OCI-LY1 (cell line): ENCODE data around the gene CNTN1.

ENCODE experiments used
- CTCF ChIP-seq: fragments of 200-600 bp; sonication (generic), shearing (Covaris generic); IDR thresholded peaks from 2 replicates; pipeline ENCODE4 v1.5.1; 2017; ENCODE audit warnings: mild to moderate bottlenecking, antibody characterized with exemption, low read length, moderate library complexity, mixed read lengths
- EZH2 ChIP-seq: fragments of 200-600 bp; sonication (generic), shearing (Covaris generic); IDR thresholded peaks from 2 replicates; pipeline ENCODE4 v1.8.0; 2017; ENCODE audit warnings: borderline replicate concordance, mixed run types, mild to moderate bottlenecking, antibody characterized with exemption, low read length, moderate library complexity, mixed read lengths

GRCh38 chr12:40752011-40752410 is 59.8 kb downstream of the CNTN1 start:
- TF ChIP-seq EZH2: no peak
- no peak for TF ChIP-seq CTCF
